ENCODE measurements around the gene PCLO.

DNA sequence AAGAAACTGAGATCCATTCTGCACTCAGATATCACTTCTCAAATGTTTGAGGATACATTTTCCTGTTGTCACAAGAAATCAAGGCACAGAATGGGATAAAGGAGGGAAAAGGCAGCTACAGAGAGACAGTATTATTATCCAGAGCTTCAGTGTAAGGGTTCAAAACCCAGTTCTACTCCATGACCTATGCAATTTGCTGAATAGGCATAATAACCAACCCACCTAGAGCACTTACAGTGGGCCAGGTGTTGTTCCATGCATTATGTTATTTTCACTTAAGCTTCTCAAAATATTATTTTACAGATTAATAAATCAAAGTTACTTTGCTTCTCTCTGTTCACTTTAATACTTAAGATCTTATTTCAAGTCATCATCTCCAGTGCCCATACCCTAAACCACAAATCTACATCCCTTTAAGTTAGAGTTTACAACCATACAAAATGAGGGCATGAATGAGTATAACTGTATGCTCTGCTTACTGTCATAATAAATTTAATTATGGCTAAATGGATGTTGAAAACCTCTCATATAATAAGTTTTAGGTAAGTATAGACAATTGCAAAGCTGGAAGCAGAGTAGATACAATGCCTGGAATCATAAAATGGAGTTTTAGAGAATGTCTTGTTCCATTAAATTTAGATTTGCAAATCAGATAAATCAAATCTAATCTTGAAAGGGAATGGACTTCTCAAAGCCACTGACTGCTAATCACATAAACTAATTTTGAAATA, 28.1 kb upstream of the PCLO start:
- TF ChIP-seq, protein P1, sequence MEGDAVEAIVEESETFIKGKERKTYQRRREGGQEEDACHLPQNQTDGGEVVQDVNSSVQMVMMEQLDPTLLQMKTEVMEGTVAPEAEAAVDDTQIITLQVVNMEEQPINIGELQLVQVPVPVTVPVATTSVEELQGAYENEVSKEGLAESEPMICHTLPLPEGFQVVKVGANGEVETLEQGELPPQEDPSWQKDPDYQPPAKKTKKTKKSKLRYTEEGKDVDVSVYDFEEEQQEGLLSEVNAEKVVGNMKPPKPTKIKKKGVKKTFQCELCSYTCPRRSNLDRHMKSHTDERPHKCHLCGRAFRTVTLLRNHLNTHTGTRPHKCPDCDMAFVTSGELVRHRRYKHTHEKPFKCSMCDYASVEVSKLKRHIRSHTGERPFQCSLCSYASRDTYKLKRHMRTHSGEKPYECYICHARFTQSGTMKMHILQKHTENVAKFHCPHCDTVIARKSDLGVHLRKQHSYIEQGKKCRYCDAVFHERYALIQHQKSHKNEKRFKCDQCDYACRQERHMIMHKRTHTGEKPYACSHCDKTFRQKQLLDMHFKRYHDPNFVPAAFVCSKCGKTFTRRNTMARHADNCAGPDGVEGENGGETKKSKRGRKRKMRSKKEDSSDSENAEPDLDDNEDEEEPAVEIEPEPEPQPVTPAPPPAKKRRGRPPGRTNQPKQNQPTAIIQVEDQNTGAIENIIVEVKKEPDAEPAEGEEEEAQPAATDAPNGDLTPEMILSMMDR (IDR thresholded peaks at IDR 0.05) = no peak
- no peak for TF ChIP-seq POLR2A (IDR thresholded peaks at IDR 0.05)

Measured in body of pancreas (tissue), 4 donors.